Endodermal cell (in vitro differentiated cells): Measurements from ENCODE around the gene SLC1A6. TPM values are rescaled to one million over a fixed set of nuclear protein-coding genes. Genes with fewer than 3 reads are reported as not detected.
"Not testable (repeated sequence)": the region's sequence is repeated elsewhere in the genome, so short reads cannot be mapped to it uniquely, and the experiment has no call there.

Experiments
- DNase-seq: peaks from one replicate; pipeline ENCODE4 v3.0.0-alpha.2; 2017
- H3K27ac ChIP-seq: 2 replicates; pipeline ENCODE4 v1.5.1; 2013; ENCODE audit warnings: mild to moderate bottlenecking, low read depth, low read length, moderate library complexity
- H3K27me3 ChIP-seq: 2 replicates; pipeline ENCODE4 v1.6.1; 2013; ENCODE audit warnings: mild to moderate bottlenecking, low read length, moderate library complexity; ENCODE audit not compliant: insufficient read depth, control insufficient read depth, poor library complexity, severe bottlenecking
- H3K36me3 ChIP-seq: 2 replicates; pipeline ENCODE4 v1.7.0; 2013; ENCODE audit warnings: mild to moderate bottlenecking, low read length, moderate library complexity; ENCODE audit not compliant: control insufficient read depth, insufficient read depth
- H3K4me1 ChIP-seq: one replicate; pipeline ENCODE4 v1.7.0; 2013; ENCODE audit warnings: low read length; ENCODE audit not compliant: control insufficient read depth, insufficient read depth
- H3K4me3 ChIP-seq: 2 replicates; pipeline ENCODE4 v1.5.1; 2013; ENCODE audit warnings: mild to moderate bottlenecking, low read length, moderate library complexity
- H3K9ac ChIP-seq: 2 replicates; pipeline ENCODE4 v1.6.1; 2013; ENCODE audit warnings: mild to moderate bottlenecking, low read length, moderate library complexity; ENCODE audit not compliant: poor library complexity, severe bottlenecking; ENCODE audit errors: extremely low read depth
- H3K9me3 ChIP-seq: 2 replicates; pipeline ENCODE4 v1.6.1; 2013; ENCODE audit warnings: mild to moderate bottlenecking, low read length, moderate library complexity; ENCODE audit not compliant: control insufficient read depth
- H3K27ac Mint-ChIP-seq: 2 replicates; pipeline ENCODE4 v1.8.0; 2020; ENCODE audit warnings: mixed read lengths
- H3K27me3 Mint-ChIP-seq: 2 replicates; pipeline ENCODE4 v1.8.0; 2021; ENCODE audit warnings: mild to moderate bottlenecking, mixed read lengths; ENCODE audit not compliant: insufficient read depth
- H3K36me3 Mint-ChIP-seq: 2 replicates; pipeline ENCODE4 v1.8.0; 2020; ENCODE audit warnings: low read depth, mixed read lengths
- H3K4me1 Mint-ChIP-seq: 2 replicates; pipeline ENCODE4 v1.8.0; 2020; ENCODE audit warnings: mixed read lengths
- H3K4me3 Mint-ChIP-seq: 2 replicates; pipeline ENCODE4 v1.8.0; 2020; ENCODE audit warnings: mild to moderate bottlenecking, moderate library complexity, mixed read lengths
- H3K9me3 Mint-ChIP-seq: 2 replicates; pipeline ENCODE4 v1.8.0; 2020; ENCODE audit warnings: mild to moderate bottlenecking, mixed read lengths
- CTCF ChIP-seq: fragments of 200-600 bp; sonication (generic); conservative IDR thresholded peaks from 2 replicates; pipeline ENCODE4 v1.5.0; 2021; ENCODE audit warnings: antibody characterized with exemption, mild to moderate bottlenecking
- WGBS, 2 experiments: methylation state at CpG; one replicate each; pipeline versions ENCODE4 v1.1.5 to v1.1.7; 2013; ENCODE audit warnings: missing lambda C conversion rate in 2 of 2, mixed read lengths in 1 of 2; ENCODE audit not compliant: insufficient coverage in 1 of 2, insufficient read length in 1 of 2; 5-methylcytosine and 5-hydroxymethylcytosine counted together
- total RNA-seq, 2 donors: library from RNA; stranded (reverse); fragmentation: NEBNext Ultra II Directional in 1 of 2; extraction: Animal tissue kit (Norgen Biotek cat#: 25700) in 1 of 2; gene quantifications; 2 replicates in 1 of 2; 3 replicates in 1 of 2; pipeline ENCODE4 v1.2.1, GENCODE V29; 2021

SLC1A6 gene
- total RNA-seq, 2 donors from 2014 or later: 0.86 to 3.1 TPM

GRCh38 chr19:15022752-15023151 is 43.1 kb upstream of the SLC1A6 start:
- H3K4me3 Mint-ChIP-seq: no peak overlapping the region
- H3K9me3 Mint-ChIP-seq: peaks cover 53% of the 10 kb centered on the region
- H3K9ac ChIP-seq: no peak overlapping the region
- H3K27me3 ChIP-seq: no peaks in the 10 kb centered on the region
- no peak overlapping the region for H3K27ac ChIP-seq
- TF ChIP-seq CTCF: no peak
- no peak overlapping the region for H3K4me3 ChIP-seq
- H3K27me3 Mint-ChIP-seq: peaks cover 5% of the 10 kb centered on the region
- no peaks in the 10 kb centered on the region for H3K4me1 Mint-ChIP-seq
- H3K27ac Mint-ChIP-seq: no peak overlapping the region
- H3K9me3 ChIP-seq: peaks cover 18% of the 10 kb centered on the region
- H3K36me3 ChIP-seq: no peaks in the 10 kb centered on the region
- 90 to 91% methylated on average over 13 to 31 of the region's 31 CpGs for WGBS, 2 experiments
- H3K36me3 Mint-ChIP-seq: no peaks in the 10 kb centered on the region
- no peak for DNase-seq
- H3K4me1 ChIP-seq: no peaks in the 10 kb centered on the region

- WGBS, 2 experiments: 90 to 92% methylated on average over 22 to 45 of the region's 45 CpGs
- no peak for DNase-seq
- Histone ChIP-seq H3K27me3 (no peaks in the 10 kb centered on the region), H3K27ac (no peak overlapping the region), H3K4me3 (no peak overlapping the region), H3K36me3 (no peaks in the 10 kb centered on the region), H3K4me1 (no peaks in the 10 kb centered on the region), H3K9me3 (peaks cover 24% of the 10 kb centered on the region), H3K9ac (no peak overlapping the region)
- peaks cover 60% of the 10 kb centered on the region for H3K9me3 Mint-ChIP-seq
- H3K4me1 Mint-ChIP-seq: no peaks in the 10 kb centered on the region
- H3K27ac Mint-ChIP-seq: no peak overlapping the region
- H3K4me3 Mint-ChIP-seq: no peak overlapping the region
- TF ChIP-seq CTCF: no peak
- no peaks in the 10 kb centered on the region for H3K36me3 Mint-ChIP-seq
- peaks cover 3% of the 10 kb centered on the region for H3K27me3 Mint-ChIP-seq
Measured at GRCh38 chr19:15021286-15022007, 41.8 kb upstream of the SLC1A6 start.

GRCh38 chr19:15018836-15019235 is 39.2 kb upstream of the SLC1A6 start:
- not testable (repeated sequence) for H3K4me1 Mint-ChIP-seq, H3K36me3 Mint-ChIP-seq, H3K27ac ChIP-seq, H3K36me3 ChIP-seq, H3K27ac Mint-ChIP-seq, H3K27me3 Mint-ChIP-seq, H3K9ac ChIP-seq, H3K4me3 Mint-ChIP-seq, H3K4me1 ChIP-seq, H3K4me3 ChIP-seq, H3K27me3 ChIP-seq, DNase-seq
- 44% methylated on average over 2 of the region's 3 CpGs; no CpG with 5 or more reads in 1 of the 2 experiments for WGBS, 2 experiments
- peaks cover 61% of the 10 kb centered on the region for H3K9me3 Mint-ChIP-seq
- H3K9me3 ChIP-seq: peaks cover 22% of the 10 kb centered on the region
